Measurements from ENCODE around the gene RTN4.
"Not testable (repeated sequence)": the region's sequence is repeated elsewhere in the genome, so short reads cannot be mapped to it uniquely, and the experiment has no call there.

The RTN4 gene

GRCh38 chr2:55050100-55050994 lies at the start of gene RTN4:
TSS of gene RTN4 (minus strand) at chr2:55050451. CDS start at chr2:55050300, 151 bp downstream.
- DNase-seq (ENCODE audit: low spot score), result peak; percentile 100

- DNase-seq (ENCODE audit: low spot score), result no peak
Measured at GRCh38 chr2:55099493-55099877, 49.2 kb upstream of the RTN4 start.

GRCh38 chr2:55097461-55098410 lies 47.5 kb upstream of the RTN4 start:
- DNase-seq (ENCODE audit: low spot score), result no peak

- DNase-seq (ENCODE audit: low spot score), result no peak
Measured at GRCh38 chr2:55097082-55097460, 46.8 kb upstream of the RTN4 start.

GRCh38 chr2:55096586-55096985 lies 46.3 kb upstream of the RTN4 start:
- no peak for DNase-seq (ENCODE audit: low spot score)

- no peak for DNase-seq (ENCODE audit: low spot score)
Measured at GRCh38 chr2:55093381-55093780, 43.1 kb upstream of the RTN4 start.

- peak; percentile 50 for DNase-seq (ENCODE audit: low spot score)
Measured at GRCh38 chr2:55092439-55092838, 42.2 kb upstream of the RTN4 start.

GRCh38 chr2:55091681-55092080 lies 41.4 kb upstream of the RTN4 start:
- not testable (repeated sequence) for DNase-seq (ENCODE audit: low spot score)

- DNase-seq (ENCODE audit: low spot score), result no peak
Measured at GRCh38 chr2:55090702-55091101, 40.5 kb upstream of the RTN4 start.

GRCh38 chr2:55089726-55090125 lies 39.5 kb upstream of the RTN4 start:
- DNase-seq (ENCODE audit: low spot score), result no peak

- DNase-seq (ENCODE audit: low spot score), result no peak
Measured at GRCh38 chr2:55088400-55088799, 38.1 kb upstream of the RTN4 start.

- no peak for DNase-seq (ENCODE audit: low spot score)
Measured at GRCh38 chr2:55087936-55088335, 37.7 kb upstream of the RTN4 start.

- no peak for DNase-seq (ENCODE audit: low spot score)
Measured at GRCh38 chr2:55087501-55087900, 37.2 kb upstream of the RTN4 start.

GRCh38 chr2:55085113-55086040 lies 35.1 kb upstream of the RTN4 start:
- no peak for DNase-seq (ENCODE audit: low spot score)

GRCh38 chr2:55084641-55085040 lies 34.4 kb upstream of the RTN4 start:
- no peak for DNase-seq (ENCODE audit: low spot score)

GRCh38 chr2:55080204-55080738 lies 30.0 kb upstream of the RTN4 start:
- no peak for DNase-seq (ENCODE audit: low spot score)

GRCh38 chr2:55078956-55079355 lies 28.7 kb upstream of the RTN4 start:
- no peak for DNase-seq (ENCODE audit: low spot score)

- no peak for DNase-seq (ENCODE audit: low spot score)
Measured at GRCh38 chr2:55076721-55077120, 26.5 kb upstream of the RTN4 start.

GRCh38 chr2:55076019-55076418 lies 25.8 kb upstream of the RTN4 start:
- not testable (repeated sequence) for DNase-seq (ENCODE audit: low spot score)

GRCh38 chr2:55073000-55073983 lies 23.0 kb upstream of the RTN4 start:
- DNase-seq (ENCODE audit: low spot score), result no peak

Measured in SW480 (cell line).